ENCODE data around the gene CCDC136.
A peak's percentile ranks its signal among the peaks of the same experiment; 100 is the strongest.

Gene CCDC136

GRCh38 chr7:128849804-128850490, 58.2 kb downstream of the CCDC136 start:
- Mint-ChIP-seq H3K4me3 (no peak overlapping the region), H3K36me3 (ENCODE audit: low read depth) (no peaks in the 10 kb centered on the region), H3K4me1 (ENCODE audit: low read depth) (no peaks in the 10 kb centered on the region), H3K9me3 (no peaks in the 10 kb centered on the region), H3K27ac (no peak overlapping the region), H3K27me3 (no peaks in the 10 kb centered on the region)

- no peaks in the 10 kb centered on the region for H3K36me3 Mint-ChIP-seq (ENCODE audit: low read depth)
- H3K4me1 Mint-ChIP-seq (ENCODE audit: low read depth): no peaks in the 10 kb centered on the region
- H3K9me3 Mint-ChIP-seq: no peaks in the 10 kb centered on the region
- H3K27me3 Mint-ChIP-seq: no peaks in the 10 kb centered on the region
- H3K4me3 Mint-ChIP-seq: no peak overlapping the region
- no peak overlapping the region for H3K27ac Mint-ChIP-seq
Measured at GRCh38 chr7:128852537-128853254, 60.9 kb downstream of the CCDC136 start.

- Mint-ChIP-seq H3K27me3 (no peaks in the 10 kb centered on the region), H3K27ac (no peak overlapping the region), H3K36me3 (ENCODE audit: low read depth) (no peaks in the 10 kb centered on the region), H3K4me3 (no peak overlapping the region), H3K4me1 (ENCODE audit: low read depth) (no peaks in the 10 kb centered on the region), H3K9me3 (no peaks in the 10 kb centered on the region)
Measured at GRCh38 chr7:128853799-128854198, 62.0 kb downstream of the CCDC136 start.

GRCh38 chr7:128854396-128854795, 62.6 kb downstream of the CCDC136 start:
- no peaks in the 10 kb centered on the region for H3K4me1 Mint-ChIP-seq (ENCODE audit: low read depth)
- H3K4me3 Mint-ChIP-seq: no peak overlapping the region
- H3K27ac Mint-ChIP-seq: no peak overlapping the region
- H3K27me3 Mint-ChIP-seq: no peaks in the 10 kb centered on the region
- no peaks in the 10 kb centered on the region for H3K36me3 Mint-ChIP-seq (ENCODE audit: low read depth)
- no peaks in the 10 kb centered on the region for H3K9me3 Mint-ChIP-seq

GRCh38 chr7:128855559-128855958, 63.8 kb downstream of the CCDC136 start:
- H3K27me3 Mint-ChIP-seq: no peaks in the 10 kb centered on the region
- no peak overlapping the region for H3K4me3 Mint-ChIP-seq
- H3K36me3 Mint-ChIP-seq (ENCODE audit: low read depth): no peaks in the 10 kb centered on the region
- H3K27ac Mint-ChIP-seq: no peak overlapping the region
- H3K9me3 Mint-ChIP-seq: no peaks in the 10 kb centered on the region
- no peaks in the 10 kb centered on the region for H3K4me1 Mint-ChIP-seq (ENCODE audit: low read depth)

- Mint-ChIP-seq H3K4me1 (ENCODE audit: low read depth) (no peaks in the 10 kb centered on the region), H3K27ac (no peak overlapping the region), H3K36me3 (ENCODE audit: low read depth) (no peaks in the 10 kb centered on the region), H3K4me3 (no peak overlapping the region), H3K27me3 (no peaks in the 10 kb centered on the region), H3K9me3 (no peaks in the 10 kb centered on the region)
Measured at GRCh38 chr7:128856001-128856718, 64.4 kb downstream of the CCDC136 start.

GRCh38 chr7:128858380-128859231, 66.8 kb downstream of the CCDC136 start:
- H3K4me1 Mint-ChIP-seq (ENCODE audit: low read depth): peaks cover 9% of the 10 kb centered on the region

GRCh38 chr7:128859232-128860157, 67.7 kb downstream of the CCDC136 start:
- H3K27ac Mint-ChIP-seq: no peak overlapping the region
- no peak overlapping the region for H3K4me3 Mint-ChIP-seq
- peaks cover 13% of the 10 kb centered on the region for H3K4me1 Mint-ChIP-seq (ENCODE audit: low read depth)
- no peaks in the 10 kb centered on the region for H3K9me3 Mint-ChIP-seq
- H3K27me3 Mint-ChIP-seq: no peaks in the 10 kb centered on the region
- peaks cover 4% of the 10 kb centered on the region for H3K36me3 Mint-ChIP-seq (ENCODE audit: low read depth)

More at GRCh38 chr7:128858380-128859231, 66.8 kb downstream of the CCDC136 start:
- H3K27me3 Mint-ChIP-seq: no peaks in the 10 kb centered on the region
- H3K36me3 Mint-ChIP-seq (ENCODE audit: low read depth): peaks cover 4% of the 10 kb centered on the region
- H3K4me3 Mint-ChIP-seq: no peak overlapping the region
- H3K9me3 Mint-ChIP-seq: no peaks in the 10 kb centered on the region
- no peak overlapping the region for H3K27ac Mint-ChIP-seq

- Mint-ChIP-seq H3K4me1 (ENCODE audit: low read depth) (peaks cover 22% of the 10 kb centered on the region), H3K4me3 (no peak overlapping the region), H3K27ac (peak overlapping the region; percentile 17), H3K9me3 (no peaks in the 10 kb centered on the region), H3K36me3 (ENCODE audit: low read depth) (peaks cover 11% of the 10 kb centered on the region), H3K27me3 (no peaks in the 10 kb centered on the region)
Measured at GRCh38 chr7:128860158-128861073, 68.6 kb downstream of the CCDC136 start.

GRCh38 chr7:128861957-128862570, 70.3 kb downstream of the CCDC136 start:
- H3K27ac Mint-ChIP-seq: peak overlapping the region; percentile 93
- no peaks in the 10 kb centered on the region for H3K9me3 Mint-ChIP-seq
- peaks cover 22% of the 10 kb centered on the region for H3K4me1 Mint-ChIP-seq (ENCODE audit: low read depth)
- H3K36me3 Mint-ChIP-seq (ENCODE audit: low read depth): peaks cover 16% of the 10 kb centered on the region
- H3K4me3 Mint-ChIP-seq: peak overlapping the region; percentile 93
- no peaks in the 10 kb centered on the region for H3K27me3 Mint-ChIP-seq

GRCh38 chr7:128862571-128863432, 71.0 kb downstream of the CCDC136 start, which contains the start of gene ATP6V1F:
Gene ATP6V1F (plus strand): TSS chr7:128862856. CDS start chr7:128862905, 49 bp downstream.
- Mint-ChIP-seq H3K4me3 (peak within 1 kb of the TSS; percentile 93), H3K9me3 (no peaks in the 10 kb centered on the region), H3K4me1 (ENCODE audit: low read depth) (peaks cover 22% of the 10 kb centered on the region), H3K36me3 (ENCODE audit: low read depth) (peaks cover 16% of the 10 kb centered on the region), H3K27me3 (no peaks in the 10 kb centered on the region), H3K27ac (peak within 1 kb of the TSS; percentile 93)
